Femur (tissue), 1 donor: ENCODE data around the gene PGPEP1.
A peak's percentile ranks its signal among the peaks of the same experiment; 100 is the strongest.
"Not testable (repeated sequence)": the region's sequence is repeated elsewhere in the genome, so short reads cannot be mapped to it uniquely, and the experiment has no call there.

Source experiments
- DNase-seq: peaks from one replicate; pipeline ENCODE4 v3.0.0-alpha.2; 2017

Gene PGPEP1

DNA sequence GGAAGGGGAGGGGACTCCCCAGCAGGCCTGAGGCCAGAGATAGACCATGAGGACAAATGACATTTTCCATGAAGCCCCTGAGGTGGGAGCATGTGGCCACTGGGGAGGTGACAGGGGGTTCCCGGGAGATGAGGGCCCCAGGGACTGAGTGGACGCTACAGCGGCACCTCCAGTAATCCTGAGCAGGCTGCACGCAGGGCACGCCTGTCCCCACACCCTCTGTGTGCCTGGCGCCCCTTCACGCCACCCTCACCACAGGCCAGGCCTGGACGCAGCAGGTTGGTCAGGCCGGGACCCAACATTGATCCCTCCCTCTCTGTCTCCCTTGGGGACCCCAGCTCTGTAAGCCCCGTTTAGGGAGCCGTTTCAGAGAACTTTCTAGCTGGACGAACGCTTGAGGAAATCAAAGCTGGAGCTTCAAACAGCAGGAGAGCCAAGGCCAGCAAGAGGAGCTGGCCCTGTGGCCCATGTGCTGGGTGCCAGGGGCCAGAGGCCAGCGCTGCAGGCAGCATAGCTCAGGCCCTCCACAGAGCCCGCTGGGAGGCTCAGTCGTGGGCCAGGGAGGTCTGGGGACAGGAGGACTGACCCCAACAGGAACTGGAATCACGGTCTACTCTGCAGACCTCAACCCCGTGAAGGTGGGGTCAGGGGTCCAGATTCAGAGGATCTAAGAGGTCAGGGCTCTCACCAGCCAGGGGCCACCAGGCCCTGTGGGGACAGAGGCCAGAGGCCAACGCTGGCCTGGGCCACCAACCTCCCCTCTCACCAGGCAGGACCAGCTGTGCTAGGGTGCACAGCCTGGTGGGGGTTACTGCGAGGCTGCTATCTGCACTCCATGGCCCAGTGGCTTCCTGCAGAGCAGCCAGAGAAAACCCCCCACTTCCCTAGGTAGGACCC is 32.1 kb upstream of the PGPEP1 start:
- no peak for DNase-seq

DNA sequence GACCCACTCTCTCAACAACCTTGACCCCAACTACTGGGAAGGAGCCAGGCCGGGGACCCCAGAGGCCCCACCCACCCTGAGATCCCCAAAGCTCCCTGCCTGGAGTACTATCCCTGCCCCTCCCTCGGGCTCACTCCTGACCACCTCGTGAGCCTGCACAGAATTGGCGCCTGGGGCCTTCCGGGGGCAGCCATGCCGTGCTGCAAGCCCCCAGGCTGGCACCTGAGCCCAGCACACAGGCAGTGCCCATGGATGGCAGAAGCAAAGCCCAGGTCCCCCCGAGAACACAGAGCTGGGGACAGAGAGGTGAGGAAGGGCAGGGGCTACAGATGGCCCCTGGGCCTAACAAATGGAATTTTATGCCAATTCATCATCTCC is 31.5 kb upstream of the PGPEP1 start:
- DNase-seq = no peak

DNA sequence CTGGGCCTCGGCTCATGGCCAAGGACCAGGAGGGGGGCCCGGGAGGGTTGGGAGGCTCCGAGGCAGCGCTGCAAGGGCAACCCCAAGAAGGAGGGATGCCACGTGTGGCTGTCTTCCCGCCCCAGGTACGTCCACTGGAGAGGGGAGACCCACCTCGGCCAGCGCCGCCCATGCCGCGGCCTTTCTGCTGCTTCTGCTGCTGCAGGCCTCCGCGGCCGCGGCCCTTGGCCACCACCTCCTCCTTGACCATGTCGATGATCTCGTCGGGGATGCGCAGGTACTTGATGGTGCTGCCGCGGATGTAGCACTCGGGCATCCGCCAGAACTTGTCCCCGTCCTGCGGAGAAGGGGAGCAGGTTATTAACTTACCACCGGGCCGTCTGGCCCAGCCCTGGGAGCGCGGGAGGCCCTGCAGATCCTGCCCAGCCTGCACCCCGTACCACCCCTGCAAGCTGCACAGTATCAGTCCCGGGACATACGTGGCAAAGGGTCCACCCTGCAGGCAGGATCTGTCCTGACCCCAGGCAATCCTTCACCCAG is 30.8 kb upstream of the PGPEP1 start:
- no peak for DNase-seq

DNA sequence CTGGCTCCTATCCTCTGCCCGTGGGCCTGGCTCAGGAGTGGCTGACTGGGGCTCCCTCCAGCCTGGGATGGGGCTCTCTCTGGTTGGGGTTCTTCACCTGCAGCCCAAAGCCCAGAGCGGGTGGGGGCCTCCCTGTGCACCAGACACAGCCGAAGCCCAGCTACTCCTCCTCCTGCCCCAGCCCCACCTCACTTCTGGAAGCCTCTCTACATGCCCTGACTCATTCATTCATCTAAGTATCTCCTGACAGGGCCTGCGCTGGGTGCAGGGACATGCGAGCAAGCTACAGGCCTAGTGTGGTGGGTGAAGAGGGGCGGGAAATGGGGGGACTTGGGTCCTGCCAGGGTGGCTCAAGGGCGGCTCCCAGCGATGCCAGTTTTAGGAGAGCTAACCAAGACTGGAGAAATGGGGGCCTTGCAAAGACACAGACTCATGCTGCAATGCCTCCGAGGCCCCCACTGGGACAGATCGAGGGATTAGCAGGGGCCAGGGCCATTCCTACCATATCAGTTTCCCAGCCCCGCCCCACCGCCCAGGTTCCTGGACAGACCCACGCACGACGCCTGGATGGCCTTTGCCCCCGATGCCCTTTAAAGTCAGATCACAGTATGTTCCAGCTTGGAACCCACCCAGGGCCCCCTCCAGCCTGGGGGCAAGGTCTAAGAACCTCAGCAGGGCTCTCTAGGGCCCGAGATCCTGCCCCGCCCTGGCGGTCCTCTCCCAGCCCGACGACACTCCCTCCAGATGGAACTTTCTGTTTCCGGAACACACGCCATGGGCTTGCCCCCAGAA is 30.1 kb upstream of the PGPEP1 start:
- no peak for DNase-seq

DNA sequence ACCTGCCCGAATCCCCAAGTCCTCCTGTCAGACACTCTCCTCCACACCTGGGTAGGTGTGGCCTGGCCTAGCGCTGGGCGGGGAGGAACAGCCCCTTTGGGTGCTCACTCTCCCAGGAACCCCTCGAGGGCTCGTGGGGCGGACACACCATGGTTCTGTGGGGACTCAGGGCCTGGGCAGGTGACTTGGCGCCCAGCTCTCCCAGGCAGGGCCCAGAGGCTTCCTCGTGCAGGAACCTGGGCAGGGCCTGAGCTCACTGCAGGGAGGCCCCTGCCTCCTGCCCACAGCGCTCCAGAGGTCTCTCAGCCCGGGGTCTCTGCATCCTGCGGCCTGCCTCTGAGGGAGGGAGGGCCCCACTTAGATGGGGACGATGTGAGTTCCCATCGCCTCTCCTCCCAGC is 29.4 kb upstream of the PGPEP1 start:
- no peak for DNase-seq

DNA sequence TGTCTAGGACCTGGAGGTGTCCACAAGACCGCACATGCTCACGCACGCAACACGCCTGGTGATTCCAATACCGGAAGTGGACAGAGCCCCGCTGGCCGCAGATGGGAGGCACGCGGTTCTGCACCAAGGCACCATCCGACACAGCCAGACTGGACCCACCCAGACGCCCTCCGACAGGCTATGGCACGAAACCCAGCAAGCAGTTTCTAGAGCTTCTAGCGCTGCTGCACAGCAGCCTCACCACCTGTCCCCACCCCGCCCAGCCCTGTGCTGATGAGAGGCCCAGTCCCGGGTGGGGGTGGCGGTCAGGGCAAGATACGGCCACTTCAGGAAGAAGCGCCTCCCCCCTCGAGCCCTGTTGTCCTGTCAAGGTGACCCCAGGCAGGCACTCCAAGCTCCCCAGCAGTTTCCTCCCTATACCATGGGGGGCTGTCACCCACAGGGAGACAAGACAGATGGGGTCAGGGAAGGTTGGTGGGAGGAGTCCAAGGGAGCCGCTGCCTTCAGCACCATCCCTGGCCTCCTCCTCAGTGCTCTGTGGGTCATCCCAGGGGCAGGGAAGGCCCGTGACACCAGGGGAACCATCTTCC is 28.8 kb upstream of the PGPEP1 start:
- DNase-seq = no peak

DNA sequence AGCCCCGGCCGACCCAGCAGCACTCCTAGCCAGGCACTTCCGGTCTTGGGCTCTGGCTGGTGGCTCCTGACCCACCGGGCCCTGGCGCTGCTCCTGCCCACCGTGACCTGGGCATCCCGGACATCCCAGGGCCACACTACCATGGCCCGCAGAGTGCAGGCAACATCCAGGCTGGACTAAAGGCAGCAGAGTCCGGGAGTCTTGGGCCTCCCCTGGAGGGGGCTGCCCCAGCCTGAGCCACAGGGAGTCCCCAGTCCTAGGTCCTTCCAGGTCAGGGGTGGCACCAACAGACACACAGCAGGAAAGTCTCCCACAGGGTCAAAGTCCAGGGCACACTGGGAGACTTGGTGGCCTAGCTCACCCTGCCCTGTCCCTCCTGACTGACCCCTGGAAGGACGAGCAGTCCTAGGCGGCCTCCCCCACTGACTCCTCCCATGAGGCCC is 28.3 kb upstream of the PGPEP1 start:
- DNase-seq = no peak

DNA sequence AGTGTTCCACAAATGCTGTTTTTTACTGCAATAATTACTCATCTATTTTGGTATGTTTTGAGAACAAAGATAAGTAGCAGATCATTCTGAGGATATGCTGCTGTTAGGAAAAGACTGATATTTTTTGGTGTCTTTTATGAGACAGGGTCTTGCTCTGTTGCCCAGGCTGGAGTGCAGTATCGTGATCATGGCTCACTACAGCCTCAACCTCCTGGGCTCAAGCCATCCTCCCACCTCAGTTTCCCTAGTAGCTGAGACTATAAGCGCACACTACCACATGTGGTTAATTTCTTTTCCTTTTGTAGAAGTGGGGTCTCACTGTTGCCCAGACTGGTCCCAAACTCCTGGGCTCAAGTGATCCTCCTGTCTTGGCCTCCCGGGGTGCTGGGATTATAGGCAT is 27.0 kb upstream of the PGPEP1 start:
- no peak for DNase-seq

DNA sequence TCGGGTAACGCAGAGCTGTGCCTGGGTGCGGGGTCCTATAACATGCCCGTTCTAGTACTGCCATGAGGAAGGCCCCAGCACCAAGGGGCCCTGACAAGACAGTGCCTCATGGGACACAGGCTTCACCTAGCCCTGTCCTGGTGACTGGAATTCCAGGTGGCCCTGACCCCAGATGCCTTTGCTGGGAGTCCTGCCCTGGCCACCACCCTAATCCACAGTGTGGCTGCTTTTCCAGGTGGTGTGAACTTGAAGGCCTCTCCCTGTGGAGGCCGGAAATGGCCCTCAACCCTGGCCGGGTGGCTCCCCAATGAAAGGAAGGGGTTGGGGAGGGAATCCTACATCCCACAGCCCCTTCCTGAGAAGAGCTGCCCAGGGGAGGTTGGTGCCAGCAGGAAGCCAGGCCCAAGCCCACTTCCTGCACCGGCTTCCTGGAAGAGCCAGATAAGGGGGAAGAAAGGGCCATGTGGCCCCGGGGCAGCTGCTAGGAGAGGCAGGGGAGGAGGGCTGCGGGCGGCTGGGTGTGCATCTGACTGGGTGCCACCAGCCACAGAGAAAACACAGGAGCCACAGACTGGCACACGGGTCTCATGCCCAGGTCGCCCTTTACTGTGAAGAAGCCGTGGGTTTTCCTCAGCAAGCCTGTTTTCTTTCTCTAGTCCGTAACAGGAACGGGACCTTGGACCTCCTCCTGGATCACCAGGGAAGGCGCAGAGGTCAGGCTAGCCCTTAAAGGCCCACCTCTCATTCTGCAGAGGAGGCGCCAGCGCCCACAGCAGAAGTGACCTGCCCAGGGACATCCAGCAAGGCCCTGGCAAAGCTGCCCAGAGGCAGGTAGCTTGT is 22.2 kb upstream of the PGPEP1 start:
- DNase-seq = no peak

DNA sequence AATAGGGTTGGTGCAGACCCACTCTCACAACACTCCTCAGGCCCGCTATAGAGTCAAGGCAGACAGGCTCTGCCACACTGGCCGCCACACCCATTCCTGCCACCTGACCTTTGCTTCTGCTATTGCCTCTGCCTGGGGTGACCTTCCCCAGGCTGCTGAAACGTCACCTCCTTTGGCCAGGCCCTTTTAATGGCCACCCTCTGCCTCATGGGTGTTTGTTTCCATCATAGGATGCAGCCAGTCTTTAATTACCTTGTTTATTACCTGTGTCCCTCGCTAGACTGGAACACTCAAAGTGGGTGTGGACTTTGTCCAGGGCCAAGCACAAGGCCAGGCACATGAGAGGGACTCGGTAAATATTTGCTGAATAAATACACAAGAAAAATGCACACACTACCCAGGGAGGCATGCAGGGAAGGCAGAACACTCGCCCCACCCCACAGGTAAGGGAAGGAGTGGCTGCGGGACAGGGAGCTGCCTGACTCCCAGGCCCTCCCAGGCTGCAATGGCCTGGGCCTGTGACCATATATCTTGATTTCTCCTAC is 20.7 kb upstream of the PGPEP1 start:
- DNase-seq = no peak

DNA sequence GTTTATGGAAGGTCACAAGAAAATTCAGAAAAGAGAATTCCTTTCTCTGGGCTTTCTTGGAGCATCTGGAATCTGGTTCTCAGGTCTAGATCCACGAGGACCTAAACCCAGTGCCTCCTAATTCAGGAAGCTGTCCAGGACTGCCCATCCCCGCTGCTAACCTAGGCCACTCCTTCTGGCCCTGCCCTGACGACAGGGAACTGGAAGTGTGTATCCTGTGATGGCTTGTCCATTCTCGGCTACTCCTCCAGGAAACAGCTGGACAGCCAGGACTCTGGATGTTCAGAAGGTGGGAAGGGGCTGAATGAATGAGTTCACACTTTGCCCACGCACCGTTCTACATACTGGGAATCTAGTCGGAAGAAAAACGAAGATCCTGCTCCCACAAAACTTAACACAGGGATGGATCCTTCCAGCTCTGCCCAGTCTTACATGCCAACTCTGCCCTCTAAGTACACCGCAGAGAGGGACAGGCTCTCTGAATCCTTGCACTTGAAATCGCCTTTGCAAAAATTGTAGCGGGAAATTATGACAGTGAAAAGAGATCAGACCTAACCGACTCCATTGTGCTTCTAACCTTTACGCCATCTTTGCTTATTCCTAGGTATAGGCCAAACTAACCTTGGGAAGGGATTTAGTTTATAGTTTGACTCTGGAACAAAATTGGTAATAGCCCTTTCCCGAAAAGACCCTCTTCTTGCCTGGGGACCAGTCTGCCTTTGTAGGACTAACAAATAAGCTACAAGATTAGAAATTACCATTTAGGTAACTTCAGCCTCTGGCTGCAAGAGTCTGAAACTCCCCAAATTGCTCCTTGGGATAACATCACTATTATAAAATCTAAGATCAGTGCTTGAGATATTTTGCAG is 19.3 kb upstream of the PGPEP1 start:
- DNase-seq = no peak

DNA sequence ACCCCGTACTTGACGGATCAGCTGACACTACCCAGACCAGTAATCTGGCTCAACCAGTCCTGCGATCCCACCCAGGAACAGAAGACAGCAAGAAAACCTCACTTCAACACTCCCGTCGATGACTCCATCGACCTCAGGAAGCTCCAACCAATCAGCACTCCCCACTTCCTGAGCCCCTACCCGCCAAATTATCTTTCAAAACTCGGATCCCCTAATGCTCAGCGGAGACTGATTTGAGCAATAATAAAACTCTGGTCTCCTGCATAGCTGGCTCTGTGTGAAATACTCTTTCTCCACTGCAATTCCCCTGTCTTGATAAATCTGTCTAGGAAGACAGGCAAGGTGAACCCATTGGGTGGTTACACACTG is 18.7 kb upstream of the PGPEP1 start:
- DNase-seq = no peak

DNA sequence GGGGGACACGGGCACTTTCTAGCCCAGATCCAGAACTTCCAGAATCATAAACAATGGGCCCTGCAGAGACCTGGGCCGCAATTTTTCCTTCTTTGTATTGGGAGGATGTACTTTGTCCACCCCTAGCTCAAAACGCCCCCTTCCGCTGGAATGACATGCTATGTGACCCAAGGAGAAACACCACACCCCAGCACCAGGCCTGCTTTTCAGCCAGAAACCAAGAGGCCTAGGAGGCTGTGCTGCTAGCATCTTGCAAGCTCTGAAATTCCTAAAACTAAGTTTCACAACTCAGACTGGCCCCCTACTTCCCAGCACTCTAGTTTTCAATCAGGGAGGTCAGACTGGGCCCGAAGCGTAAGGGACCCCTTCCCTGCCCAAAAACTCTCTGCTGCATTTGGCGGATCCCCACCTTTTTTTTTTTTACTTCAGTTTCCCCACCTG is 18.1 kb upstream of the PGPEP1 start:
- peak; percentile 74 for DNase-seq

DNA sequence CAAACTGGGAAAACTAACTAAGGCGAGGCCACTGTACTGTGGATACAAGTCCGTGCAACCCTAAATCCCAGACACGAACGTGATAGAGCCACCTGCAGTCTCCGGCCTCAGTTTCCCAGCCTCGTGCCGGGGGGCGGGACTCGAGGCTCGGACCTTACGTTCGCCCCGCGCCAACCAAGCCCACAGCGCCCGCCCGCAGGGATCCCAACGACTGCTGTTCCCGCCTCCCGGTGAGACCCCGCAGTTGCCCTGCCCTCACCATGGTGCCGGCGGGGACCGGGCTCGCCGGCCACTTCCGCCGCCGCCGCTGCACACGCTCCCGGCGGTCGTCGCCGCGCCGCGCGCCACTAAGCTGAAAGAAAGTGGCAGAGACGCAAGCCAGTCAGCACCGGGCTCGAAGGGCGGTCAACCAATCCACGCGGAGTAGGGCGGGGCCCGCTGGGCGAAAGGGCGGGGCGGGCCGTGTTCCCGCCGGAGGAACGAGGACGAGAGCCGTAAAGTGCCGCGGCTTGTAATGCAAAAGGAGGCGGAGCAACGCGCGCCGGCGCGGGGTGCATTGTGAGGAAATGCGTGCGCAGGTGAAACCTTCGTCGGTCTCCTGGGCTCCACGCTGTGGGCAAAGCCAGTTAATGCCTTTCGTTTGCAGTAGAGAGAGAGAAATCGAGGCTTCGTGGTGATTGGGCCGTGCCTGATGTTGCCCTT is 17.5 kb upstream of the PGPEP1 start, which contains the start of gene LSM4:
TSS of gene LSM4 (minus strand) at position 318 of the 702 bp plus-strand sequence. CDS start at position 262, 56 bp downstream.
- peak; percentile 98 for DNase-seq

DNA sequence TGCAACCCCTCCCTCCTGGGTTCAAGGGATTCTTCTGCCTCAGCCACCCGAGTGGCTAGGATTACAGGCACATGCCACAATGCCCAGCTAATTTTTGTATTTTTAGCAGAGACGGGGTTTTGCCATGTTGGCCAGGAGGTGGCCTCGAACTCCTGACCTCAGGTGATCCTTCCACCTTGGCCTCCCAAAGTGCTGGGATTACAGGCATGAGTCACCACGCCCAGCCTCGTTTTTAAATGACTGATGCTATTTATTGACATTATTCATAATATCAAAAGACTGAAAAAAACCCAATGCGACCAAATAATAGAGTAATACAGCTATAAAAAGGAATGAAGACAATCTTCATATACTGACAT is 16.0 kb upstream of the PGPEP1 start:
- not testable (repeated sequence) for DNase-seq

DNA sequence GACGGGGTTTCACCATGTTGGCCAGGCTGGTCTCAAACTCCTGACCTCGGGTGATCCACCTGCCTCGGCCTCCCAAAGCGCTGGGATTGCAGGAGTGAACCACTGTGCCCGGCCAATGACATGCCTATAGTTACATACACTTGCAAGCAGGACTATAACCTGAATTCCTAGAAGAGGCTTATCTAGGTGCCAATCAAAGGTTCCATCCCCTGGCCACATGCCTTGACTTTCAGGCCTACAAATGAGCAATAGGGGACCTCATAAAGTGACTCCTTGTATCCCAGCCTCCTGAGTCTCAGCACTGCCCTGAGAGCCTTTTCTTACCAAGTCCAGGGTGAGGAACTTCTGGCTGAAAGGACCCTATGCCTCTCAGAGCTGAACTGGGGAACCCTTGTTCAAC is 13.6 kb upstream of the PGPEP1 start:
- DNase-seq = no peak

DNA sequence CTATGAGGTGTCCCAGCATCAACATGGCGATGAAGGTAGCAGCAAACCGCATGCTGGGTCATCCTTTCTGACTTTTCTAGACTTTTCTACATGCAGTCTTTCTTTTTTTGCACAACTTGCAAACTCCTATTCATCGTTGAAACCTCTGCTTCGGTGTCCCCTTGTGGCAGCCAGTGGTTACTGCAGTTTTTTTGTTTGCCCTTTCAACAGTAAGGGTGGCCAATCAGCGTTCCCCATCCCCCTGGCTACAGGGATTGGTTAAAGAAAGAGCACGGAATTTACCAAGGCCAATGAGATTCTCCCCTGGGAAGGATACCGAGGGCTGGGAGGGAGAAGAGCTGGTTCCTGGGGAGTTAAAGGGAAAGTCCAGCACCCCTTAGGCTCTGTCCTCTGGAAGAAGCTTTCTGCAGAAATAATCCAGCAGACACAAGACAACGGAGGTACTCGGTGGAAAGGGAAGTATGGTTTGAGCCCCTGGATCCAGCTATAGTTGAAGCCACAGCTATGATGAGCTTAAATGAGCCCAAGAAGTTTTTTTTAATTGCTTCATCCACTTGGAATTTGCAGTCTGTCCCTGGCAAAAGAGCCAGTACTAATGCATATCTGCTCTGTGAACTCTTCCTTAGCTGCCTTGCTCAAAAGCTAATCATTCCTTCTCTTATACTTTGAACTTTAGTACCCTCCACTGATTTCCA is 11.9 kb upstream of the PGPEP1 start:
- DNase-seq = peak; percentile 96

DNA sequence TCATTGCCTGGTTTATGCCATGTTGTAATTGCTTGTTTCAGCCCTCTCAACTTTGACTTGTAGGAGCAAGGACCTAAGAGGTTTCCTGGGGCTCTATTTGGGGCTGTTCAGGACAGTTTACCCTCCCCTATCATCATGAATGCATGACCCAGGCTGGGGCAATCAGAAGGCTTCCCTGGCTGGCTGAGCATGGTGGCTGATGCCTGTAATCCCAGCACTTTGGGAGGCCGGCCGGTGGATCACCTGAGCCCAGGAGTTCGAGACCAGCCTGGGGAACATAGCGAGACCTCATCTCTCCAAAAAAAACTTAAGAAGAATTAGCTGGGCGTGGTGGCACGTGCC is 11.4 kb upstream of the PGPEP1 start:
- DNase-seq = no peak

DNA sequence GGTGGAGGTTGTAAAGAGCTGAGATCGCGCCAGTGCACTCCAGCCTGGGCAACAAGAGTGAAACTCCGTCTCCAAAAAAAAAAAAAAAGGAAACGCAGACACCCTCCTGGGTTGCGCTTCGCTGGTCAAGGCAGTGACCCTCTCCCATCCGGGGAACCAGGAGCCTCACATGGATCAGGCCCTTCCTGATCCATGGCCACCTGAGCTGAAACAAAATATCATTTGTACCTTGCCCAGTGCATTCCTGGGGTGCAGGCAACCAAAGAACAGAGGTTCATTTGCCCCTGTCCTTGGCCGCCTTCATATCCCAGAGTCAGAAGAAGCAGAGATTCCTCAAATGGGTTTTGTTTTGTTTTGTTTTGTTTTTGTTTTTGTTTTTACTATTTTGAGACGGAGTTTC is 9.5 kb upstream of the PGPEP1 start:
- no peak for DNase-seq
